GM19099 (cell line): ENCODE measurements around the gene NLGN1.

Experiments used
- POLR2A ChIP-seq: IDR thresholded peaks from 3 replicates; pipeline ENCODE4 v1.6.1; 2011; ENCODE audit warnings: low read depth; ENCODE audit not compliant: insufficient read length; ENCODE audit errors: extremely low read depth

NLGN1 gene

DNA sequence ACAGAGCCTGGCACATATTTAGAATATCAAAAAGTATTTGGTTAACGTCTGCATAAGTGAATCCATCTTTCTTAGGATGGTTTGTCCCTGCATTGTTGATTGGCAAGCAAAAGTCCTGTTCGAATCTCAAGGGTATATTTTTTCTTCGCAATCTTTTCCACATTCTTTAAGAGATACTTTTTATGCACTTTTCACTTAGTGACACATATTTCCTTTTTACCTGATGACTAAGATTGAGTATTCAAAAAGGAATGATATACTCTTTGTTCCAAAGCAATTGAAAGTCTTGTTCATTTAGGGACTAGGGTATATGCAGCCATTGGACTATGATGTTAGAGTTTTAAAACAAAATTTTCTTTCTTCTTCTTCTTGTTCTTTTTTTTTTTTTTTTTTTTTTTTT, 349.9 kb downstream of the NLGN1 start:
- TF ChIP-seq POLR2A: no peak

DNA sequence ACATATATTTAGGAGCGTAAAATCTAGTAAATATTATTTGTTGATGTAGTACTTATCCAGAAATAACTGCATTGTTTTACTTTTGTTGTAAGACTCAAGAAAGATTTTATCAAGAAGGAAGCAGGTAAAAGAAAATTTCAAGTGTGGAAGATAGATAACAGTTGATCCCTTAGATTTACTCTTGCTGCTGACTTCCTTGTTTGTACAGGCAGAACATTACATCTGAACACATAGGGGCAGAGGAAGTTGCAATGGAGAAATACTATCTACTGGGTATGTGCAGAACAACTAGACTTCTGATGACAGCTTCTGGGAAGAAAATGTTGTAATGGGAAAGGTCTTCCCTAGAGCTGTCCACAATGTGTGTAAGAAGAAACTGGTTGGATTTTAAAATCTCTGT, 350.6 kb downstream of the NLGN1 start:
- TF ChIP-seq POLR2A: no peak

DNA sequence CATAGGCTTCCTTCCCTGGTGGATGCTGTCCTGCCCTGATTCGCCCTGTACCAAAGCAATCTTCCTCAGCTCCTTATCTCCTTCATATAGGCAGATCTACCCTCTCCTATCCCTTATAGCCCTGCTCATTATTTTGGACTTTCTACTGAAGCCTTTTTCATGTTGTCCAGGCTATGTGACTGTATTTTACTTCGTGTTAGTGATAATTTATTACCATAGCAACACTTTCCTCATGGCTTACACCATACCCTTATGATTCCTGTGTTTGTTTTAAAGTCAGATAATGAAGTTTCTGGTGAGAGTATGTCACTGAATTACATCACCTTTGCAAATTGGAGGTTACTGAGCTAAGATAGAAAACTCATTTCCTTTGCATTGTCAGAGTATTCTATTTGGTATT, 352.6 kb downstream of the NLGN1 start:
- no peak for TF ChIP-seq POLR2A

DNA sequence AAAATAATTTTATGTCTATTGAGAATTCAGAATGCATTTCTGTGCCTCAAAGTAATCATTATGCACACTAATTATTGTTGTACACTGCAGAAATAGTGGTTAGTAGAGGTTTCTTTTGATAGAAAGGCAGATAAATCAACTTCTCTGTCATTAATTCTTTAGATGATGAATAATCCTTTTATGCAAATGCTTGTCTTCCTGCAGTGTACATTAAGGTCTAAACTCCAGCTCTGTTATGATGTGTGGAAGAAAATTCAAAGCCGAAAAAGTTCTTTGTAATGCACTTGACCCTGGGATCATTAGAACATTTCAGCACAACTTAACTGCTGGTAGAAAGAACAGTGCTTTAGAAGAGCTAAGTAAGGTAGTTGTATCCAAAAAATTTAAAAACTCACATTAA, 353.0 kb downstream of the NLGN1 start:
- no peak for TF ChIP-seq POLR2A

DNA sequence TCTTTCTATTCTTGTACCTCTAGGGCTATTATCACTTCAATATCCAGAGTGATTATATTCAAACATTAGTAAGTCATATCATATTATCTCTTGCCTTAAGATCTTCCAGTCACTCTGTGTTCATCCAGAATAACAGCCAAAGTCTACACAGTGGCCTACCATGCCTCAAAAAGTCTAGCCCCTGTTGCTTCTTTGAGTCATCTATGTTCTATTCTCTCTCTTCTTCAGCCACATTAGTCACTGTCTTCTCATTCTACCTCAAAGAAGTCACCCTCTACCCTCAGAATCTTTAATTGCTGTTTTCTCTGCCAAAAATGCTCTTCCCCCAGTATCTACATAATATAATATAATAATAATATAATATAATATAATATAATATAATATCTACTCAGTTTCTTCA, 356.0 kb downstream of the NLGN1 start:
- no peak for TF ChIP-seq POLR2A

DNA sequence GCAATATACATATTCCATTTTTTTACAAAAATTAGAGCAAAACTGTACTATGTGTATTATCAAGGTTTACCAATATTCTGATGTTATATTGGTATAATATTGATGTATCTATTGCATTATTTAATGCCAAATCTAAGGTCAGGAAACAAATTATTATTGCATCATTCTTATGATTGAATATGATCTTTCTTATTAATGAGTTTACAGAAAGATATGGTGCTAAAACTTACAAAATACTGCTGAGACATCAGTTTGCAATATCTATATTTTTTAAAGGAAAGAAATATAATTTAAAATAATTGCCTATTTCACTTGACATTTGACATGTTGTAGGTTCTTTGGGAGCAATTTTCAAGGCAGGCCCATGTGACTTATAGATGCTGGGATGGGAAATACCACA, 357.6 kb downstream of the NLGN1 start:
- TF ChIP-seq POLR2A: no peak

DNA sequence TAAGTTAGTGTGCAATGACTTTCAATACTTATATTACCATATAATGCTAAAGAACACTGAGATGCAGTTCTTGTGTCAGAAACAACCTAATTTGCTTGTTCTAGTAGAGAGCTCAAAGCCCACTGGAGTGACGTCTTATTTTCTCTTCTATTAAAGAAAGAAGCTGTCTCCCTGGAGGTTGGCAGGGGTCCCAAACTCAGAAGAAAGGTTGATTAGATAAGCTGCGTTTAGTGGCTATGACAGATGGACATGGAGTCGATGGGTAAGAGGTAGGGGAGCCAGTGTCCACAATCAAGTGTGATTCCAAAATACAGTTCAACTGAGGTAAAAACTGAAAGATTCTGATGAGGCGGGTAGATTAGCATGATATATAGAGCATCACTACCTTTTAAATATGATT, 363.6 kb downstream of the NLGN1 start:
- TF ChIP-seq POLR2A: no peak

DNA sequence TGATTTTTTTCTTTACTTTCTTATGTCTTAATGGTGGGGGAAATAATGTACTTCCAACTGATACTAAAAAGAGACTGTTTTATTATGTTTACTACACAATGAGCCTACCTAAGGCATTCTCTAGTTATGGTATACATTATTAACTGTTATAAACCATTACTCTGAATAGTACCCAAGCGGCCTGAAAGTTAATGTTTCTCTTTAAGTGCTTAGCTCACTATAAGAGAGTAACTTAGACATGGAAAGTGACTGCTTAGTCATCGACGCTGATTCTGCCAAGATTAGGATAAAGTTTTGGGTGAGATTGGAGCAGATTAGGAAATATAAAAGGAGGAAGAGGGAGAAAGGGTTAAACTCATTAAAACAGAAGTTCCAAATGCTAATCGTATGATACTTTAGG, 365.0 kb downstream of the NLGN1 start:
- TF ChIP-seq POLR2A: no peak

DNA sequence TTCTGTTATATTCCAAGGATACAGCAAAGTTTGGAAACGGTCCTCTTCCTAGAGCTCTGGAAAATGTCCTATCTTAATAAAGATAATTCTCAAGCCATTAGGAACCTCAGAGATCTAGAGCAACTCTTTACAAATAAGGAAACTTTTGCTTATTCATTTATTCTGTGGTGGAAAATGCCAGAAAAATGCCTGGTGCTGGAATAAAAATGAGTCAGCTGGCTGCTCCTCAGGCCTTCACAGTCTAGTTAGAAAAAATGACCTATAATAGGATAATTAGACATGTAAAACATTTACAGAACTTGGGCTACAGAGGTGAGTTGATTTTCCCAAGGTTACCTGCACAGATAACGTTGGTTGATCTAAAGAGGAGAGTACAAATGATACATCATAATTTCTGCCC, 372.5 kb downstream of the NLGN1 start:
- TF ChIP-seq POLR2A: no peak

DNA sequence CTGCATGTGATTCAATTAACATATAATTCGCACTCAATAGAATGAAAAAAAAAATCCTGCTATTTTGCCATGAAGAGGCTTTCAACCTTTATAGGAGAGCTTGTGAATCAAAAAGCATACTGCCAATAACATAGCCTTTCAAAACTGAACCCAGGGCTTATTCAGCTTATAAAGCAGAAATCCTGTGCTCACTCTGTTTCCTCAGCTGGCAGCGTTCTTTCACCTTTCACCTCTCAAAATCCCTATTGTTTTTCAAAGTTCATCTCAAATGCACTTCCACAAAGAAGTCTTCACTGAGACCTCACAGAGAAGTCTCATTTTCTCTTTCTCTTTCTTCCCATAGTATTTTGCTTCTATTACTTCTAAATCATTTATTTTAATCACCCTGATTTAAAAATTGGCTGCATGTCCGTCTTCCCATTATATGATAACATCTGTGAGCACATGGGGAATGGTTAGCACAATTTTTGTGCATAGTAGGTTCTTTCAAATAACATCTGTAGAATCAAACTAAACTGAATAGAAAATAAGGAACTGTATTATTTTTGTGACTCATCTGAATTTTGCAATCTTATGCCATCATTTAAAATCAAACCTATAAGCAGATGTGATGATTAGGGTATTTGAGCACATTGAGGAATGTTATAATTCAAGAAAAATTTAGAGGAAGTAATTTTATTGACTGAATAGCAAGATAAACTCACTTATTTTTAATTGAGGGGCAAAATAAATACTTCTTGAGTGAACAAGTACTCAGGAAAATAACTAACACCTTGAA, 373.4 kb downstream of the NLGN1 start:
- TF ChIP-seq POLR2A: no peak

DNA sequence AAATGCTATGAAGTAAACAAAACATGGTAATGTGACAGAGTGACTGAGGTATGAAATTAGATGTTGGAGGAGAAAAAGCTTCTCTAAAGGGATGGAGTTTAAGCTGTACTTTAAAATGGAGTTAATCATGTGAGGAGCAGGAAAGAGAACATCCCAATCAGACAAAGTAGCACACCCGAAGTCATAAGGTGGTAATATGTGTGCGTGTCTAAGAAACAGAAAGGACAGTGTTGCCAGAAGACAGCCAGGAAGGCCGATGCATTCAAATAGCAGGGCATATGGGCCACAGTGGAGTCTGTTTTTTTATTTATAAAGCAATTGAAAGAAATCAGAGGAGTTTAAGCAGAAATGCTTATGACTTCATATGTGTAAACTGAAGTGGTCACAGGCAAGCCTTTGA, 376.3 kb downstream of the NLGN1 start:
- no peak for TF ChIP-seq POLR2A

DNA sequence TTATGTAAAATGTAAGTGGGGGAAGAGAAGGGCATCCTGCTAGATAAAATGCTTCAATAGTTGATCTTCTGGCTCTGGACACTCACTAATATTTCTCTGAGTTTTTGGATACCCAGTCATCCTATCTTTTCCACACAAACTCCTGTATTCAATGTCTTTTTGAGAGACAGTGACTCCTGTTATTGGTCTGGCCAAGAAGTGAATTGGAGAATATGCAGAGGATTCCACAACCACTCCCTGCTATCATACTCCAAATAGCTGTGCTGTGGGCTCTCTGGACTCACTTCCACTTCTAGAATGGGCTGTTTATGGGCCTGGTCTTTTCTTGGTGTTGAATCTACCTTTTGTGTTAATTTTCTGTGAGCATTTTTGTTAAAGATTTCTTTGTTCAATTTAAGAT, 376.8 kb downstream of the NLGN1 start:
- TF ChIP-seq POLR2A: no peak

DNA sequence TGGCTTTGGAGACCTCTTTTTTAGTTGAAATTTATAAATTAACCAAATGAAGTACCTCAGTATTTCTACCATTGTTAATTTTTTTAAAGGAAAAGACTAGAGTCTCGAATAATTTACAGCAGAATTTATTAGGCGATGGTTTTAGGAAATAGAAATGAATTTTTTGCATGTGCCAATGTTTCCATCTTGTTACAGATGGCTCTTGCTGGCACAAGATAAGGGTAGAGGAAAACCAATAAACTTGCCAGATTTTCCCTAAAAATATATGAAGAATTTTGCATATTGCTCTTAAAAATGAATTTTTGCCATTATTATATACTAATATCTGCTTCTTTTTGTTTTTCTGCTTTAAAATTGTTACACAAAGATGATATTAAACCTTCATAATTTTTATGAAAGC, 380.7 kb downstream of the NLGN1 start:
- TF ChIP-seq POLR2A: no peak

DNA sequence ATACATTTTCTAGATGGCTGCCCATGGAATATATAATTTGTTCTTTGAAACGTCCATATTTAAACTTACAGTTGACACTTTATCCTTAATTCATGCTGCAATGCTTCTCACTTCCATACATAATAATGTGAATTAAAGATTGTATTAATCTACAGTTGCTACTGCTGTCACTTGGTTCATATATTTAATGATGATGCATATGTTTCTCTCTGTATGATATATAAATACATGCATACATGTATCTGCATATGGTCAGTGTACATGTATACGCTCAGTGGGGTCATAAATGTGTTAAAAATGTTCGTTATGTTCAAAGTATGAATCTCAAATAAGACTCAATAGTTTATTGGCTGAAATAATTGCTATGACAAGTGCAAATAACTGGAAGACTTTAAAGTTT, 382.5 kb downstream of the NLGN1 start:
- TF ChIP-seq POLR2A: no peak

DNA sequence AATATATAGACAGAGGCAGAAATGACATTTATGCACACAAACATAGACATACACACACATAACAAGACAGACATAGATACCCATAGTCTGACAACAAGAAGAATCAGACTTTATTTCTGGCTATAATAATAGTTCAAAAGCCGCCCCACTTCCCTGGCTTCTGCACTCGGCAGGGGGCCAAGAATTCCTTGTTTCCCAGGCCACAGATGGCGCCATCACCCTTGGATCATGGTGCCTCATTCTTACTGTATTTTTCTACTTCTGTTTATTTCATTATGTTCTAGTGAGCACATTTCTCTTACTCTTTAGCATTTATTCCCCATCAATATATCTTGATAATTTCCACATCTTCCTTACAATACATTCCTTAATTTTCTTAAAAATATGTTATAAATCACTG, 387.5 kb downstream of the NLGN1 start:
- no peak for TF ChIP-seq POLR2A

DNA sequence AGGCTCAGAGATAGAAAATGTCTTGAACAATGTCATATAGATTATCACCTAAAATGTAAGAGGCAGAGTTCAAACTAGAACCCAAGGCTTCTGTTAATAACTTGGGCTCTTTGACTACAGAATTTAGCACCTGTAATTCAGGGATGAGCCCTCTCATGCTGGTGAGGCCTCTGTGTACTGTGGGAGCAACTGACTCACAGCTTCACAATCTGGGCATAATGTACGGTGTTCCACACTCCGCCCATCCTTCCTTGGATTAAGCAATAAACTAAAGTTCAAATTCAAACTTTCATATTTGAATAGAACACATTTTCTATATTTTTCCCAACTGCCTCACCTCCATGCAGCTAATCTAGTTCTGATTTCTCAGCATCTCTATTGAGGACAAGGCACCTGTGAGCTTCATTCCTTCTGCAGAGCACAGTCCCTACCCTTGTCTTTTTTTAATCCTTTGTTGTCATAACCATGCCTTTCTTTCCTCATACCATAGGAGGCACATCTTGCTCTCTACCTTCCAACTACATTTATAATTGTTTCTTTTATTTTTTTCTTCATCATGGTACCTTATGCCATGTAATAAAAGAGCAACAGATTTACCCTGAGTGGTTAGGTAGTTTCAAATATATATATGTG, 392.1 kb downstream of the NLGN1 start:
- no peak for TF ChIP-seq POLR2A

DNA sequence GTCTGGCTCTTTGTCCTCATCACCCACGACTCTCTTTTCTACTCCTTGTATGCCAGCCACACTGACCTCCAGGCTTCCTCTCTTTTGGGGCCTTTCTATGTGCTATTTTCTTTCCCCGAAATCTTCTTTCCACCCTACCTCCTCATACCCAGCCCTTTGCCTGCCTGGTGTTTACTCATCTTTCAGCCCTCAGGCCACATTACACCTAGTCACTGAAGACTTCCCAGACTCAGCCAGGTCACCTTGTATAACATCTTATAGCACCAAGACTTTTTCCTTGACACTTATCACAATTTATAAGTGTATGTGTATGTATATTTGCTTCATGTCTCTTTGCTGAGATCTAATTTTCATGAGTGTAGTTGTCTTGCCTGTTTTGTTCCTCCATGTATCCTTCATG, 396.4 kb downstream of the NLGN1 start:
- TF ChIP-seq POLR2A: no peak

DNA sequence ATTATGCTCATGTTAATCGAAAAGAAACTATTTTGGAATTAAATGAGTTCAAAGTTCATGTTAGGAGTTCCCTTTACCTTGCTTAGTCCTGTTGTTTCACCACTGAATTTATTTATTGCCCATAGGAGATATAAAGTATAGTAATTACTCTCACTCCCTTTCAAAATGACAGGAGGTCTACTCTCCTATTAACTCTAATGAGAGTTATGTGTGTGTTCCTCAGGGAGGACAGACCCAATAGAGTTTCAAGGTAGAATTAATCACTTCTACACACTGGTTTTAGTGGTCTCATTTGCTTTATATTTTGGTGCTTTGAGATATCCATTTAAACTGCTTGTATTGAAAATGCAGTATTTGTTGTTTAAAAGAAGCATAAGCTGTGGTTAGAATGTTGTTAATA, 398.9 kb downstream of the NLGN1 start:
- no peak for TF ChIP-seq POLR2A

DNA sequence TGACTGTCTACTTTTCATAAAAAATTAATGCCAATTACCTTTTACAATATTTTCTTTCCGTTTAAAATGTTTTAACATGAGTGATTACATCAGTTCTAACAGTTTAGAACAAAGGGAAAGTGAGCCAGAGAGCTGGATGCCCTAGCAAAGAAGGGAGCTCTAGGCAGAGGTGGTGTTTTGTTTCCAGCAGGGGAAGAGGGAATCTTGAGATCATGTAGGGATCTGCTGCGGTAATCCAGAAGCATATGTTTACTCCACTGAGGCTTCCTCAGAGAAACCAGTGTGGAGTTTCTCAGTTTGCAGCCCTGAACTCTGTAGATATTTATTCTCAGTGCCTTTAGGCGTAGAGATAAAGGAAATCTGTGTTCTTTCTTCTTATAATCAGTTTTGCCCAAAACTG, 399.3 kb downstream of the NLGN1 start:
- TF ChIP-seq POLR2A: no peak
